ENCODE results near the gene TMEM132A.

TMEM132A gene

GRCh38 chr11:60978546-60979380, 54.5 kb downstream of the TMEM132A start:
- TF ChIP-seq CTCF (IDR thresholded peaks at IDR 0.05; ENCODE audit: low read depth, low read length), result no peak
- H3K4me3 ChIP-seq (replicated peaks in 1 of 2; ENCODE audit: low read depth in 2 of 2, low read length in 2 of 2), result no peak overlapping the region
- DNase-seq (ENCODE audit: low read depth in 2 of 2), result no peak

GRCh38 chr11:60981515-60981914, 57.3 kb downstream of the TMEM132A start:
- no peak for TF ChIP-seq CTCF (IDR thresholded peaks at IDR 0.05; ENCODE audit: low read depth, low read length)
- H3K4me3 ChIP-seq (replicated peaks in 1 of 2; ENCODE audit: low read depth in 2 of 2, low read length in 2 of 2), result no peak overlapping the region
- DNase-seq (ENCODE audit: low read depth in 2 of 2), result no peak

- no peak for DNase-seq (ENCODE audit: low read depth in 2 of 2)
- TF ChIP-seq CTCF (IDR thresholded peaks at IDR 0.05; ENCODE audit: low read depth, low read length), result no peak
- no peak overlapping the region for H3K4me3 ChIP-seq (replicated peaks in 1 of 2; ENCODE audit: low read depth in 2 of 2, low read length in 2 of 2)
Observed at GRCh38 chr11:60982184-60982583, 57.9 kb downstream of the TMEM132A start.

GRCh38 chr11:60984149-60984548, 59.9 kb downstream of the TMEM132A start:
- TF ChIP-seq CTCF (IDR thresholded peaks at IDR 0.05; ENCODE audit: low read depth, low read length), result no peak
- H3K4me3 ChIP-seq (replicated peaks in 1 of 2; ENCODE audit: low read depth in 2 of 2, low read length in 2 of 2), result no peak overlapping the region
- DNase-seq (ENCODE audit: low read depth in 2 of 2), result no peak

GRCh38 chr11:60984636-60985035, 60.4 kb downstream of the TMEM132A start:
- no peak for DNase-seq (ENCODE audit: low read depth in 2 of 2)
- H3K4me3 ChIP-seq (replicated peaks in 1 of 2; ENCODE audit: low read depth in 2 of 2, low read length in 2 of 2), result no peak overlapping the region
- no peak for TF ChIP-seq CTCF (IDR thresholded peaks at IDR 0.05; ENCODE audit: low read depth, low read length)

GRCh38 chr11:60985501-60985900, 61.2 kb downstream of the TMEM132A start:
- no peak for DNase-seq (ENCODE audit: low read depth in 2 of 2)
- TF ChIP-seq CTCF (IDR thresholded peaks at IDR 0.05; ENCODE audit: low read depth, low read length), result no peak
- no peak overlapping the region for H3K4me3 ChIP-seq (replicated peaks in 1 of 2; ENCODE audit: low read depth in 2 of 2, low read length in 2 of 2)

Measured in cardiac fibroblast (primary cell).